Body of pancreas (tissue), 4 donors: ENCODE data around the gene ARGLU1. TPM values are rescaled to one million over a fixed set of nuclear protein-coding genes. Genes with fewer than 3 reads are reported as not detected.

Source experiments
- ATAC-seq: fragments of 150-250 bp; one replicate; pipeline ENCODE4 v1.9.1; 2016
- DNase-seq, 4 donors: peaks; one replicate each; pipeline ENCODE4 v3.0.0-alpha.2; 2019
- H3K27ac ChIP-seq, 4 donors: fragments of 200-600 bp; sonication (generic); 1 replicate in 3 of 4; 2 replicates in 1 of 4; pipeline versions ENCODE4 v1.5.1 to v1.6.1; 2016 to 2019; ENCODE audit warnings: mild to moderate bottlenecking in 1 of 4, mixed read lengths in 1 of 4, moderate library complexity in 1 of 4
- H3K27me3 ChIP-seq, 2 donors: fragments of 200-600 bp; sonication (generic); one replicate each; pipeline ENCODE4 v1.6.0; 2016; ENCODE audit warnings: mild to moderate bottlenecking in 1 of 2
- H3K36me3 ChIP-seq, 2 donors: fragments of 200-600 bp; sonication (generic); replicated peaks in 1 of 2; 2 replicates each; pipeline ENCODE4 v1.5.1; 2016; ENCODE audit warnings: low read depth in 2 of 2; ENCODE audit not compliant: insufficient read depth in 1 of 2
- H3K4me1 ChIP-seq: fragments of 200-600 bp; sonication (generic); one replicate; pipeline ENCODE4 v1.6.0; 2016
- H3K4me3 ChIP-seq, 2 donors: fragments of 200-600 bp; sonication (generic); 1 replicate in 1 of 2; 2 replicates in 1 of 2; pipeline ENCODE4 v1.5.1; 2016 to 2019
- H3K9me3 ChIP-seq, 3 donors: fragments of 200-600 bp; sonication (generic); 1 replicate in 2 of 3; 2 replicates in 1 of 3; pipeline ENCODE4 v1.5.1; 2016
- CTCF ChIP-seq, 7 experiments: fragments of 450-650 bp in 4 of 7; fragments of 200-600 bp in 3 of 7; sonication (generic) in 3 of 7; IDR thresholded peaks; one replicate each; pipeline ENCODE4 v1.5.1; 2016 to 2019; ENCODE audit warnings: antibody characterized with exemption in 7 of 7
- POLR2A ChIP-seq, 3 donors: fragments of 450-650 bp; IDR thresholded peaks; one replicate each; pipeline ENCODE4 v1.6.1; 2016; ENCODE audit warnings: antibody characterized with exemption in 3 of 3, mild to moderate bottlenecking in 2 of 3
- WGBS, 2 donors: methylation state at CpG; one replicate each; pipeline ENCODE4 v1.1.5; 2017; 5-methylcytosine and 5-hydroxymethylcytosine counted together
- intact Hi-C: fragments of 100-400 bp; cut with DNase I; formaldehyde crosslinking; loops from one replicate; pipeline ENCODE4 v1.15.1; 2023
- total RNA-seq, 2 donors: library from RNA; depleted of rRNA; stranded (reverse); fragments of >200 nt; gene quantifications; one replicate each; pipeline ENCODE4 v1.1.0, GENCODE V29; 2016

ARGLU1 gene
- total RNA-seq, 2 donors from 2014 or later, result 76.8 to 86.9 TPM

- Histone ChIP-seq H3K4me3 (no peak overlapping the region), H3K36me3 (no peaks in the 10 kb centered on the region), H3K9me3 (no peaks in the 10 kb centered on the region), H3K27me3 (no peaks in the 10 kb centered on the region), H3K4me1 (no peaks in the 10 kb centered on the region), H3K27ac (peak overlapping the region in 1 of 4 donors; percentile 39)
- WGBS, 2 donors, result 46% methylated on average over 6 of the region's 6 CpGs
- intact Hi-C loops, result no loop called here
- no peak for DNase-seq
- ATAC-seq, result no peak
- TF ChIP-seq POLR2A (IDR thresholded peaks at IDR 0.05) (no peak), CTCF (IDR thresholded peaks at IDR 0.05) (no peak)
These were observed 71.6 kb downstream of the ARGLU1 start for GRCh38 chr13:106496072-106496997.

GRCh38 chr13:106494936-106495335, 73.0 kb downstream of the ARGLU1 start:
- Histone ChIP-seq H3K27ac (no peak overlapping the region), H3K4me3 (no peak overlapping the region), H3K4me1 (no peaks in the 10 kb centered on the region), H3K9me3 (no peaks in the 10 kb centered on the region), H3K27me3 (no peaks in the 10 kb centered on the region), H3K36me3 (no peaks in the 10 kb centered on the region)
- WGBS, 2 donors, result 84 to 86% methylated on average over 3 of the region's 3 CpGs
- no peak for ATAC-seq
- TF ChIP-seq POLR2A (IDR thresholded peaks at IDR 0.05) (no peak), CTCF (IDR thresholded peaks at IDR 0.05) (no peak)
- intact Hi-C loops, result no loop called here
- no peak for DNase-seq

- H3K36me3 ChIP-seq, result no peaks in the 10 kb centered on the region
- ATAC-seq, result no peak
- H3K9me3 ChIP-seq, result no peaks in the 10 kb centered on the region
- intact Hi-C loops, result no loop called here
- no peaks in the 10 kb centered on the region for H3K27me3 ChIP-seq
- H3K4me1 ChIP-seq, result no peaks in the 10 kb centered on the region
- H3K4me3 ChIP-seq, result no peak overlapping the region
- DNase-seq, result no peak
- TF ChIP-seq POLR2A (IDR thresholded peaks at IDR 0.05), result no peak
- no peak overlapping the region for H3K27ac ChIP-seq
These were observed 73.4 kb downstream of the ARGLU1 start for GRCh38 chr13:106494506-106494905.

- Histone ChIP-seq H3K4me3 (no peak overlapping the region), H3K4me1 (no peaks in the 10 kb centered on the region), H3K36me3 (no peaks in the 10 kb centered on the region), H3K27me3 (no peaks in the 10 kb centered on the region), H3K9me3 (no peaks in the 10 kb centered on the region), H3K27ac (no peak overlapping the region)
- DNase-seq, result peak in 1 of 4 donors; percentile 25
- intact Hi-C loops, result no loop called here
- no peak for TF ChIP-seq POLR2A (IDR thresholded peaks at IDR 0.05)
- WGBS, 2 donors, result 74 to 87% methylated on average over 17 of the region's 17 CpGs
- ATAC-seq, result no peak
These were observed 74.3 kb downstream of the ARGLU1 start for GRCh38 chr13:106493533-106494220.

GRCh38 chr13:106492588-106493475, 75.1 kb downstream of the ARGLU1 start:
- no peak for ATAC-seq
- intact Hi-C loops, result no loop called here

More at GRCh38 chr13:106492588-106493475, 75.1 kb downstream of the ARGLU1 start:
- 91 to 94% methylated on average over 44 to 51 of the region's 54 CpGs for WGBS, 2 donors
- Histone ChIP-seq H3K4me3 (no peak overlapping the region), H3K36me3 (no peaks in the 10 kb centered on the region), H3K4me1 (no peaks in the 10 kb centered on the region), H3K27ac (no peak overlapping the region), H3K27me3 (no peaks in the 10 kb centered on the region), H3K9me3 (no peaks in the 10 kb centered on the region)
- TF ChIP-seq CTCF (IDR thresholded peaks at IDR 0.05) (no peak), POLR2A (IDR thresholded peaks at IDR 0.05) (no peak)
- no peak for DNase-seq
